Measurements from ENCODE around the gene ESF1. TPM values are rescaled to one million over a fixed set of nuclear protein-coding genes. Genes with fewer than 3 reads are reported as not detected.

ESF1 gene
- total and polyA plus RNA-seq, 2 donors (not counting 1 experiment from before 2014, with no cell fraction given) = 0.81 to 13.9 TPM

GRCh38 chr20:13749811-13750210 is 34.9 kb downstream of the ESF1 start:
- ATAC-seq (ENCODE audit: low read depth) = no peak
- no CpG with 5 or more reads among the region's 3 CpGs for WGBS (ENCODE audit: insufficient coverage)
- intact Hi-C loops (cut with micrococcal nuclease) = no loop called here

GRCh38 chr20:13745784-13746183 is 38.9 kb downstream of the ESF1 start:
- Mint-ChIP-seq H3K27me3 (no peaks in the 10 kb centered on the region), H3K4me3 (no peak overlapping the region), H3K9me3 (ENCODE audit: insufficient read depth) (peaks cover 2% of the 10 kb centered on the region), H3K27ac (no peak overlapping the region), H3K4me1 (no peaks in the 10 kb centered on the region)
- Histone ChIP-seq H3K4me1 (ENCODE audit: control insufficient read depth in 2 of 2, insufficient read depth in 2 of 2, low read length in 2 of 2) (no peaks in the 10 kb centered on the region), H3K4me2 (replicated peaks; ENCODE audit: low read depth, low read length, poor library complexity, severe bottlenecking) (no peak overlapping the region), H3K79me2 (ENCODE audit: control insufficient read depth, insufficient read depth, low read length) (no peaks in the 10 kb centered on the region), H3K27me3 (replicated peaks in 1 of 4; ENCODE audit: control extremely low read depth in 1 of 4, control insufficient read depth in 3 of 4, insufficient read depth in 4 of 4, low read length in 3 of 4) (no peaks in the 10 kb centered on the region), H3K9ac (ENCODE audit: low read length) (no peak overlapping the region), H3K36me3 (replicated peaks in 1 of 2; ENCODE audit: control extremely low read depth in 1 of 2, control insufficient read depth in 1 of 2, extremely low read depth in 1 of 2, insufficient read depth in 2 of 2, low read length in 1 of 2) (peaks cover 0 to 21% of the 10 kb centered on the region in 2 experiments), H2AFZ (ENCODE audit: insufficient read depth, low read depth, low read length, poor library complexity, severe bottlenecking) (no peak overlapping the region), H4K20me1 (ENCODE audit: control insufficient read depth, insufficient read depth, low read length, poor library complexity, severe bottlenecking) (no peaks in the 10 kb centered on the region), H3K4me3 (ENCODE audit: control extremely low read depth in 1 of 5, extremely low read depth in 1 of 5, insufficient read depth in 1 of 5, low read depth in 2 of 5, low read length in 4 of 5) (no peak overlapping the region), H3K27ac (ENCODE audit: low read length in 2 of 2) (no peak overlapping the region), H3K9me3 (ENCODE audit: control extremely low read depth in 1 of 3, control insufficient read depth in 2 of 3, insufficient read depth in 1 of 3, low read length in 2 of 3) (peaks cover 0 to 3% (median 0%) of the 10 kb centered on the region in 3 donors)
- intact Hi-C loops (cut with micrococcal nuclease) = no loop called here
- POLR2A ChIA-PET = no interaction called here
- ATAC-seq (ENCODE audit: low read depth) = no peak
- CTCF ChIA-PET = no interaction called here
- TF ChIP-seq CTCF (IDR thresholded peaks at IDR 0.05) (no peak), EZH2 (IDR thresholded peaks at IDR 0.05; ENCODE audit: borderline replicate concordance, insufficient read depth, low read depth, low read length, poor library complexity, severe bottlenecking) (no peak)
- DNase-seq = no peak
- no CpG with 5 or more reads among the region's 2 CpGs for WGBS (ENCODE audit: insufficient coverage)

More at GRCh38 chr20:13749811-13750210, 34.9 kb downstream of the ESF1 start:
- Histone ChIP-seq H3K27me3 (replicated peaks in 1 of 4; ENCODE audit: control extremely low read depth in 1 of 4, control insufficient read depth in 3 of 4, insufficient read depth in 4 of 4, low read length in 3 of 4) (no peaks in the 10 kb centered on the region), H4K20me1 (ENCODE audit: control insufficient read depth, insufficient read depth, low read length, poor library complexity, severe bottlenecking) (no peaks in the 10 kb centered on the region), H3K4me3 (ENCODE audit: control extremely low read depth in 1 of 5, extremely low read depth in 1 of 5, insufficient read depth in 1 of 5, low read depth in 2 of 5, low read length in 4 of 5) (no peak overlapping the region), H3K9me3 (ENCODE audit: control extremely low read depth in 1 of 3, control insufficient read depth in 2 of 3, insufficient read depth in 1 of 3, low read length in 2 of 3) (no peaks in the 10 kb centered on the region), H3K4me1 (ENCODE audit: control insufficient read depth in 2 of 2, insufficient read depth in 2 of 2, low read length in 2 of 2) (no peaks in the 10 kb centered on the region), H2AFZ (ENCODE audit: insufficient read depth, low read depth, low read length, poor library complexity, severe bottlenecking) (no peak overlapping the region), H3K4me2 (replicated peaks; ENCODE audit: low read depth, low read length, poor library complexity, severe bottlenecking) (no peak overlapping the region), H3K9ac (ENCODE audit: low read length) (no peak overlapping the region), H3K79me2 (ENCODE audit: control insufficient read depth, insufficient read depth, low read length) (no peaks in the 10 kb centered on the region), H3K27ac (ENCODE audit: low read length in 2 of 2) (no peak overlapping the region), H3K36me3 (replicated peaks in 1 of 2; ENCODE audit: control extremely low read depth in 1 of 2, control insufficient read depth in 1 of 2, extremely low read depth in 1 of 2, insufficient read depth in 2 of 2, low read length in 1 of 2) (peaks cover 0 to 18% of the 10 kb centered on the region in 2 experiments)
- no peak for DNase-seq
- H3K4me1 Mint-ChIP-seq = no peaks in the 10 kb centered on the region
- H3K27ac Mint-ChIP-seq = no peak overlapping the region
- CTCF ChIA-PET = no interaction called here
- H3K9me3 Mint-ChIP-seq (ENCODE audit: insufficient read depth) = no peaks in the 10 kb centered on the region
- H3K4me3 Mint-ChIP-seq = no peak overlapping the region
- TF ChIP-seq EZH2 (IDR thresholded peaks at IDR 0.05; ENCODE audit: borderline replicate concordance, insufficient read depth, low read depth, low read length, poor library complexity, severe bottlenecking) = no peak
- TF ChIP-seq CTCF (IDR thresholded peaks at IDR 0.05) = no peak
- H3K27me3 Mint-ChIP-seq = no peaks in the 10 kb centered on the region
- POLR2A ChIA-PET = no interaction called here
